Common myeloid progenitor, CD34-positive (primary cell): ENCODE measurements around the gene TMEM131.
A peak's percentile ranks its signal among the peaks of the same experiment; 100 is the strongest.

Experiments used
- CTCF ChIA-PET: fragments of 350-600 bp; sonication (Branson Sonifier 250); formaldehyde crosslinking; loops from one replicate; lab custom pipeline; 2021; ENCODE audit warnings: antibody characterized with exemption; lab: Charles Lee
- POLR2A ChIA-PET: fragments of 350-600 bp; sonication (Branson Sonifier 250); formaldehyde crosslinking; loops from one replicate; lab custom pipeline; 2021; ENCODE audit warnings: antibody characterized with exemption; lab: Charles Lee
- DNase-seq, 3 donors: peaks; one replicate each; pipeline versions ENCODE4 v3.0.0 to v3.0.0-alpha.2; 2013
- H3K27ac ChIP-seq, 2 experiments: 1 replicate in 1 of 2; 2 replicates in 1 of 2; pipeline ENCODE4 v1.7.0; 2013; ENCODE audit warnings: inconsistent platforms in 2 of 2, low read length in 2 of 2, mild to moderate bottlenecking in 2 of 2, low read depth in 1 of 2, moderate library complexity in 1 of 2; ENCODE audit not compliant: severe bottlenecking in 2 of 2, insufficient read depth in 1 of 2, poor library complexity in 1 of 2
- H3K27me3 ChIP-seq, 5 experiments: replicated peaks in 2 of 5; 1 replicate in 3 of 5; 2 replicates in 2 of 5; pipeline versions ENCODE4 v1.6.1 to v1.7.0; 2013; ENCODE audit warnings: low read length in 4 of 5, mild to moderate bottlenecking in 2 of 5, moderate library complexity in 2 of 5, inconsistent platforms in 1 of 5; ENCODE audit not compliant: insufficient read depth in 5 of 5, control insufficient read depth in 4 of 5
- H3K36me3 ChIP-seq, 4 experiments: 1 replicate in 2 of 4; 2 replicates in 2 of 4; pipeline versions ENCODE4 v1.6.1 to v1.7.0; 2013; ENCODE audit warnings: low read length in 3 of 4, control low read depth in 1 of 4, mild to moderate bottlenecking in 1 of 4; ENCODE audit not compliant: control insufficient read depth in 4 of 4, insufficient read depth in 4 of 4
- H3K4me1 ChIP-seq, 4 experiments: 1 replicate in 3 of 4; 2 replicates in 1 of 4; pipeline versions ENCODE4 v1.6.1 to v1.7.1; 2013; ENCODE audit warnings: low read length in 3 of 4, mild to moderate bottlenecking in 3 of 4, control low read depth in 1 of 4, inconsistent platforms in 1 of 4, moderate library complexity in 1 of 4; ENCODE audit not compliant: control insufficient read depth in 4 of 4, insufficient read depth in 4 of 4; ENCODE audit errors: control extremely low read depth in 1 of 4
- H3K4me3 ChIP-seq, 7 experiments: 1 replicate in 4 of 7; 2 replicates in 3 of 7; pipeline versions ENCODE4 v1.5.1 to v1.7.0; 2013; ENCODE audit warnings: mild to moderate bottlenecking in 7 of 7, low read length in 6 of 7, moderate library complexity in 6 of 7, inconsistent platforms in 2 of 7, low read depth in 2 of 7, control low read depth in 1 of 7; ENCODE audit not compliant: insufficient read depth in 4 of 7, control insufficient read depth in 1 of 7; ENCODE audit errors: extremely low read depth in 1 of 7
- H3K9me3 ChIP-seq, 5 experiments: 1 replicate in 4 of 5; 2 replicates in 1 of 5; pipeline versions ENCODE4 v1.6.1 to v1.7.1; 2013; ENCODE audit warnings: low read length in 4 of 5, mild to moderate bottlenecking in 2 of 5, inconsistent platforms in 1 of 5, low read depth in 1 of 5, moderate library complexity in 1 of 5; ENCODE audit not compliant: control insufficient read depth in 4 of 5, insufficient read depth in 2 of 5; ENCODE audit errors: control extremely low read depth in 1 of 5
- WGBS: methylation state at CpG from one replicate; pipeline ENCODE4 v1.1.5; 2013; ENCODE audit not compliant: insufficient coverage; 5-methylcytosine and 5-hydroxymethylcytosine counted together

TMEM131 gene

GRCh38 chr2:97781981-97782380 lies 213.8 kb downstream of the TMEM131 start:
- DNase-seq, result no peak
- H3K4me1 ChIP-seq, result no peaks in the 10 kb centered on the region
- H3K27ac ChIP-seq, result no peak overlapping the region
- H3K9me3 ChIP-seq, result no peaks in the 10 kb centered on the region
- ChIA-PET POLR2A (no interaction called here), CTCF (interaction anchor here (1.1 kb wide), 1 partner anchor 79 kb away, joined by 3 read pairs; no protein-coding TSS in a partner anchor)
- H3K27me3 ChIP-seq, result no peaks in the 10 kb centered on the region
- WGBS, result 87% methylated on average over 3 of the region's 4 CpGs
- H3K36me3 ChIP-seq, result peaks cover 2 to 24% (median 12%) of the 10 kb centered on the region in 4 experiments
- H3K4me3 ChIP-seq, result no peak overlapping the region

- ChIA-PET CTCF (interaction anchor here (1.0 kb wide), 1 partner anchor 28 kb away, joined by 3 read pairs; no protein-coding TSS in a partner anchor), POLR2A (no interaction called here)
- Histone ChIP-seq H3K4me3 (no peak overlapping the region), H3K27me3 (no peaks in the 10 kb centered on the region), H3K36me3 (peaks cover 6 to 26% (median 13%) of the 10 kb centered on the region in 4 experiments), H3K27ac (no peak overlapping the region), H3K4me1 (peaks cover 0 to 6% (median 2%) of the 10 kb centered on the region in 4 experiments), H3K9me3 (no peaks in the 10 kb centered on the region)
- no peak for DNase-seq
- WGBS, result 96% methylated on average over 4 of the region's 4 CpGs
Measured at GRCh38 chr2:97779141-97779540, 216.6 kb downstream of the TMEM131 start.

- H3K36me3 ChIP-seq, result peaks cover 6 to 34% (median 20%) of the 10 kb centered on the region in 4 experiments
- CTCF ChIA-PET, result interaction anchor here (0.8 to 5.2 kb wide), 4 partner anchors 14 to 77 kb away, joined by 3 to 27 read pairs (median 4); no protein-coding TSS in a partner anchor
Measured at GRCh38 chr2:97775074-97775473, 220.7 kb downstream of the TMEM131 start.

GRCh38 chr2:97774425-97774824 lies 221.3 kb downstream of the TMEM131 start:
- Histone ChIP-seq H3K9me3 (no peaks in the 10 kb centered on the region), H3K36me3 (peaks cover 6 to 33% (median 20%) of the 10 kb centered on the region in 4 experiments), H3K4me3 (no peak overlapping the region), H3K27ac (no peak overlapping the region), H3K27me3 (no peaks in the 10 kb centered on the region), H3K4me1 (peaks cover 0 to 6% (median 2%) of the 10 kb centered on the region in 4 experiments)
- ChIA-PET CTCF (interaction anchor here (0.6 to 5.2 kb wide), 14 partner anchors 11 to 679 kb away, joined by 3 to 27 read pairs (median 3); no protein-coding TSS in a partner anchor), POLR2A (no interaction called here)
- peak in 2 of 3 donors; percentile 5 to 24 for DNase-seq
- WGBS, result 24% methylated on average over 7 of the region's 7 CpGs

More at GRCh38 chr2:97775074-97775473, 220.7 kb downstream of the TMEM131 start:
- POLR2A ChIA-PET, result no interaction called here
- H3K27ac ChIP-seq, result no peak overlapping the region
- H3K27me3 ChIP-seq, result no peaks in the 10 kb centered on the region
- no peaks in the 10 kb centered on the region for H3K9me3 ChIP-seq
- no peak for DNase-seq
- no peak overlapping the region for H3K4me3 ChIP-seq
- WGBS, result 94% methylated on average over 7 of the region's 11 CpGs
- peaks cover 0 to 6% (median 2%) of the 10 kb centered on the region in 4 experiments for H3K4me1 ChIP-seq

- Histone ChIP-seq H3K36me3 (peaks cover 3 to 36% (median 18%) of the 10 kb centered on the region in 4 experiments), H3K4me3 (no peak overlapping the region), H3K9me3 (no peaks in the 10 kb centered on the region), H3K27me3 (no peaks in the 10 kb centered on the region), H3K4me1 (peaks cover 9 to 34% (median 18%) of the 10 kb centered on the region in 4 experiments), H3K27ac (no peak overlapping the region)
- CTCF ChIA-PET, result no interaction called here
- POLR2A ChIA-PET, result no interaction called here
- WGBS, result 100% methylated on average over 1 of the region's 4 CpGs
- no peak for DNase-seq
Measured at GRCh38 chr2:97770445-97770844, 225.3 kb downstream of the TMEM131 start.

GRCh38 chr2:97769711-97770110 lies 226.0 kb downstream of the TMEM131 start:
- Histone ChIP-seq H3K27ac (no peak overlapping the region), H3K36me3 (peaks cover 3 to 38% (median 21%) of the 10 kb centered on the region in 4 experiments), H3K4me3 (no peak overlapping the region), H3K27me3 (no peaks in the 10 kb centered on the region), H3K4me1 (peaks cover 9 to 36% (median 18%) of the 10 kb centered on the region in 4 experiments), H3K9me3 (no peaks in the 10 kb centered on the region)
- ChIA-PET CTCF (no interaction called here), POLR2A (no interaction called here)
- 100% methylated on average over 1 of the region's 3 CpGs for WGBS
- no peak for DNase-seq

GRCh38 chr2:97769308-97769707 lies 226.4 kb downstream of the TMEM131 start:
- ChIA-PET CTCF (interaction anchor here (1.0 kb wide), 1 partner anchor 21 kb away, joined by 3 read pairs; no protein-coding TSS in a partner anchor), POLR2A (no interaction called here)
- Histone ChIP-seq H3K36me3 (peaks cover 3 to 38% (median 25%) of the 10 kb centered on the region in 4 experiments), H3K4me1 (peaks cover 7 to 32% (median 17%) of the 10 kb centered on the region in 4 experiments), H3K4me3 (no peak overlapping the region), H3K27ac (no peak overlapping the region), H3K9me3 (no peaks in the 10 kb centered on the region), H3K27me3 (no peaks in the 10 kb centered on the region)
- DNase-seq, result no peak
- no CpG with 5 or more reads among the region's 3 CpGs for WGBS
